Brain microvascular endothelial cell (primary cell): ENCODE data around the gene PEX5L.

Experiments used
- DNase-seq: peaks from one replicate; pipeline ENCODE4 v3.0.0-alpha.2; 2020
- H3K27ac ChIP-seq: fragments of 250-450 bp; sonication (Bioruptor Pico); 2 replicates; pipeline ENCODE4 v1.5.1; 2020; ENCODE audit warnings: mild to moderate bottlenecking, moderate library complexity
- H3K27me3 ChIP-seq: fragments of 250-450 bp; sonication (Bioruptor Pico); replicated peaks from 2 replicates; pipeline ENCODE4 v1.5.1; 2020; ENCODE audit warnings: mild to moderate bottlenecking
- H3K36me3 ChIP-seq: fragments of 250-450 bp; sonication (Bioruptor Pico); replicated peaks from 2 replicates; pipeline ENCODE4 v1.5.1; 2020; ENCODE audit warnings: mild to moderate bottlenecking
- H3K4me3 ChIP-seq: 2 replicates; pipeline ENCODE4 v1.5.1; 2011; ENCODE audit warnings: low read depth, mild to moderate bottlenecking, control low read depth, low read length, moderate library complexity
- CTCF ChIP-seq: IDR thresholded peaks from 2 replicates; pipeline ENCODE4 v1.5.1; 2011; ENCODE audit warnings: low read depth, mild to moderate bottlenecking, moderate library complexity, low read length, control low read depth, inconsistent platforms; ENCODE audit errors: missing control alignments
- in situ Hi-C: cut with HindIII; loops from 2 replicates; pipeline ENCODE4 v1.10.0; 2017; ENCODE audit warnings: low sequenced_read_pairs, low pct_ligation_motif_present

PEX5L gene

GRCh38 chr3:179942553-179943075, 94.1 kb downstream of the PEX5L start:
- Histone ChIP-seq H3K27me3 (no peaks in the 10 kb centered on the region), H3K4me3 (peak overlapping the region; percentile 49), H3K27ac (no peak overlapping the region), H3K36me3 (no peaks in the 10 kb centered on the region)
- no peak for TF ChIP-seq CTCF
- in situ Hi-C loops = no loop called here
- DNase-seq = no peak

- H3K4me3 ChIP-seq = no peak overlapping the region
- H3K27me3 ChIP-seq = no peaks in the 10 kb centered on the region
- no peak overlapping the region for H3K27ac ChIP-seq
- DNase-seq = no peak
- no peak for TF ChIP-seq CTCF
- in situ Hi-C loops = no loop called here
- no peaks in the 10 kb centered on the region for H3K36me3 ChIP-seq
Observed at GRCh38 chr3:179935710-179936109, 101.0 kb downstream of the PEX5L start.

- H3K36me3 ChIP-seq = no peaks in the 10 kb centered on the region
- H3K27ac ChIP-seq = no peak overlapping the region
- no peak for DNase-seq
- no peak for TF ChIP-seq CTCF
- H3K4me3 ChIP-seq = no peak overlapping the region
- in situ Hi-C loops = no loop called here
- H3K27me3 ChIP-seq = no peaks in the 10 kb centered on the region
Observed at GRCh38 chr3:179933914-179934313, 102.8 kb downstream of the PEX5L start.

- no peaks in the 10 kb centered on the region for H3K36me3 ChIP-seq
- no peaks in the 10 kb centered on the region for H3K27me3 ChIP-seq
- no peak for DNase-seq
- TF ChIP-seq CTCF = no peak
- in situ Hi-C loops = no loop called here
- no peak overlapping the region for H3K27ac ChIP-seq
- no peak overlapping the region for H3K4me3 ChIP-seq
Observed at GRCh38 chr3:179933080-179933479, 103.7 kb downstream of the PEX5L start.

GRCh38 chr3:179932674-179933073, 104.1 kb downstream of the PEX5L start:
- no peak overlapping the region for H3K4me3 ChIP-seq
- DNase-seq = no peak
- no peaks in the 10 kb centered on the region for H3K36me3 ChIP-seq
- H3K27me3 ChIP-seq = no peaks in the 10 kb centered on the region
- no peak overlapping the region for H3K27ac ChIP-seq
- in situ Hi-C loops = no loop called here
- TF ChIP-seq CTCF = no peak

GRCh38 chr3:179929091-179929529, 107.6 kb downstream of the PEX5L start:
- Histone ChIP-seq H3K27ac (no peak overlapping the region), H3K36me3 (no peaks in the 10 kb centered on the region), H3K27me3 (no peaks in the 10 kb centered on the region), H3K4me3 (no peak overlapping the region)
- peak; percentile 55 for DNase-seq
- peak; percentile 88 for TF ChIP-seq CTCF
- in situ Hi-C loops = no loop called here
